H9 (cell line): ENCODE measurements around the gene STX8. TPM values are rescaled to one million over a fixed set of nuclear protein-coding genes. Genes with fewer than 3 reads are reported as not detected.

Experiments
- DNase-seq: peaks from one replicate; pipeline ENCODE4 v3.0.0-alpha.2; 2017
- H2AFZ ChIP-seq: one replicate; pipeline ENCODE4 v1.6.1; 2013; ENCODE audit warnings: mild to moderate bottlenecking, low read length, control low read depth, moderate library complexity
- H2AK5ac ChIP-seq: 2 replicates; pipeline ENCODE4 v1.6.1; 2013; ENCODE audit warnings: low read length, control low read depth, mixed read lengths; ENCODE audit not compliant: insufficient read length
- H2BK120ac ChIP-seq: one replicate; pipeline ENCODE4 v1.6.1; 2013; ENCODE audit warnings: low read depth, mild to moderate bottlenecking, low read length, control low read depth, inconsistent platforms; ENCODE audit not compliant: poor library complexity, severe bottlenecking
- H2BK12ac ChIP-seq: 2 replicates; pipeline ENCODE4 v1.6.1; 2013; ENCODE audit warnings: low read length, control low read depth, mixed read lengths, low read depth; ENCODE audit not compliant: insufficient read length
- H2BK15ac ChIP-seq: 2 replicates; pipeline ENCODE4 v1.6.1; 2013; ENCODE audit warnings: low read depth, low read length, control low read depth
- H2BK20ac ChIP-seq: one replicate; pipeline ENCODE4 v1.6.1; 2013; ENCODE audit warnings: low read depth, mild to moderate bottlenecking, low read length, control low read depth, inconsistent platforms; ENCODE audit not compliant: poor library complexity, severe bottlenecking
- H2BK5ac ChIP-seq: 2 replicates; pipeline ENCODE4 v1.6.1; 2013; ENCODE audit warnings: low read length, control low read depth, mixed read lengths; ENCODE audit not compliant: insufficient read length
- H3K14ac ChIP-seq: 2 replicates; pipeline ENCODE4 v1.6.1; 2013; ENCODE audit warnings: low read length, control low read depth; ENCODE audit not compliant: insufficient read depth
- H3K18ac ChIP-seq: 2 replicates; pipeline ENCODE4 v1.6.1; 2013; ENCODE audit warnings: low read depth, mild to moderate bottlenecking, mixed read lengths, low read length, control low read depth; ENCODE audit not compliant: insufficient read length
- H3K23ac ChIP-seq: 2 replicates; pipeline ENCODE4 v1.6.1; 2013; ENCODE audit warnings: low read length, control low read depth, mixed read lengths, low read depth; ENCODE audit not compliant: insufficient read length
- H3K23me2 ChIP-seq: 2 replicates; pipeline ENCODE4 v1.6.1; 2013; ENCODE audit warnings: low read depth, mild to moderate bottlenecking, mixed read lengths, low read length, control low read depth; ENCODE audit not compliant: insufficient read length, poor library complexity, severe bottlenecking
- H3K27ac ChIP-seq: 2 replicates; pipeline ENCODE4 v1.5.1; 2013; ENCODE audit warnings: low read length, control low read depth, mixed read lengths, low read depth; ENCODE audit not compliant: insufficient read length
- H3K27me3 ChIP-seq: 2 replicates; pipeline ENCODE4 v1.6.1; 2013; ENCODE audit warnings: low read length, control low read depth, inconsistent platforms; ENCODE audit not compliant: insufficient read depth
- H3K4ac ChIP-seq: 2 replicates; pipeline ENCODE4 v1.6.1; 2013; ENCODE audit warnings: low read depth, mild to moderate bottlenecking, control low read depth, inconsistent platforms, low read length, moderate library complexity
- H3K4me1 ChIP-seq: 2 replicates; pipeline ENCODE4 v1.6.1; 2013; ENCODE audit warnings: low read length, control low read depth, inconsistent platforms; ENCODE audit not compliant: insufficient read depth
- H3K4me2 ChIP-seq: 2 replicates; pipeline ENCODE4 v1.6.1; 2013; ENCODE audit warnings: low read length, control low read depth, mixed read lengths; ENCODE audit not compliant: insufficient read length, insufficient read depth
- H3K56ac ChIP-seq: 2 replicates; pipeline ENCODE4 v1.6.1; 2013; ENCODE audit warnings: low read depth, mild to moderate bottlenecking, mixed read lengths, low read length, control low read depth; ENCODE audit not compliant: insufficient read length
- H3K79me1 ChIP-seq: 2 replicates; pipeline ENCODE4 v1.6.1; 2013; ENCODE audit warnings: low read depth, mild to moderate bottlenecking, moderate library complexity, low read length, control low read depth, inconsistent platforms; ENCODE audit not compliant: insufficient read depth, poor library complexity, severe bottlenecking
- H3K79me2 ChIP-seq: 2 replicates; pipeline ENCODE4 v1.6.1; 2013; ENCODE audit warnings: low read length, control low read depth, inconsistent platforms; ENCODE audit not compliant: insufficient read depth
- H3K9ac ChIP-seq: 2 replicates; pipeline ENCODE4 v1.6.1; 2013; ENCODE audit warnings: low read length, control low read depth, mixed read lengths; ENCODE audit not compliant: insufficient read length; ENCODE audit errors: extremely low read depth
- H3K9me3 ChIP-seq: one replicate; pipeline ENCODE4 v1.6.1; 2013; ENCODE audit warnings: low read depth, low read length, inconsistent platforms; ENCODE audit not compliant: control insufficient read depth
- H3T11ph ChIP-seq: one replicate; pipeline ENCODE4 v1.6.1; 2013; ENCODE audit warnings: mild to moderate bottlenecking, low read length, control low read depth, inconsistent platforms
- H4K20me1 ChIP-seq: one replicate; pipeline ENCODE4 v1.6.1; 2013; ENCODE audit not compliant: control insufficient read depth, insufficient read length, insufficient read depth
- H4K5ac ChIP-seq: 2 replicates; pipeline ENCODE4 v1.6.1; 2013; ENCODE audit warnings: low read depth, mild to moderate bottlenecking, mixed read lengths, low read length, control low read depth; ENCODE audit not compliant: insufficient read length
- H4K8ac ChIP-seq: replicated peaks from 2 replicates; pipeline ENCODE4 v1.6.1; 2013; ENCODE audit warnings: low read length, control low read depth, mixed read lengths, low read depth; ENCODE audit not compliant: insufficient read length
- H4K91ac ChIP-seq: 2 replicates; pipeline ENCODE4 v1.6.1; 2013; ENCODE audit warnings: low read depth, mild to moderate bottlenecking, moderate library complexity, mixed read lengths, low read length, control low read depth; ENCODE audit not compliant: insufficient read length
- H3K27ac Mint-ChIP-seq, 3 experiments: 2 replicates in 2 of 3; 3 replicates in 1 of 3; pipeline ENCODE4 v1.8.0; 2020 to 2021; ENCODE audit warnings: mixed read lengths in 3 of 3, mild to moderate bottlenecking in 1 of 3, moderate library complexity in 1 of 3
- H3K27me3 Mint-ChIP-seq: 2 replicates; pipeline ENCODE4 v1.8.0; 2021; ENCODE audit warnings: low read depth, mild to moderate bottlenecking, moderate library complexity, mixed read lengths
- H3K36me3 Mint-ChIP-seq, 3 experiments: 2 replicates in 2 of 3; 3 replicates in 1 of 3; pipeline ENCODE4 v1.8.0; 2020 to 2021; ENCODE audit warnings: low read depth in 3 of 3, mixed read lengths in 3 of 3; ENCODE audit not compliant: insufficient read depth in 1 of 3
- H3K4me1 Mint-ChIP-seq, 2 experiments: 2 replicates each; pipeline ENCODE4 v1.8.0; 2020; ENCODE audit warnings: mixed read lengths in 2 of 2
- H3K4me3 Mint-ChIP-seq, 2 experiments: 2 replicates in 1 of 2; 3 replicates in 1 of 2; pipeline ENCODE4 v1.8.0; 2020 to 2021; ENCODE audit warnings: mild to moderate bottlenecking in 2 of 2, mixed read lengths in 2 of 2, moderate library complexity in 1 of 2
- H3K9me3 Mint-ChIP-seq, 2 experiments: 2 replicates in 1 of 2; 3 replicates in 1 of 2; pipeline ENCODE4 v1.8.0; 2020; ENCODE audit warnings: mild to moderate bottlenecking in 2 of 2, mixed read lengths in 2 of 2, moderate library complexity in 1 of 2
- CTCF ChIP-seq: fragments of 200-600 bp; sonication (generic); conservative IDR thresholded peaks from 3 replicates; pipeline ENCODE4 v1.8.0; 2021; ENCODE audit warnings: antibody characterized with exemption, mild to moderate bottlenecking
- WGBS: extraction: QIAGEN DNeasy Blood & Tissue Kit; methylation state at CpG from one replicate; pipeline ENCODE4 v1.1.7; 2013; ENCODE audit warnings: missing lambda C conversion rate, low lambda C conversion rate, mixed read lengths; ENCODE audit not compliant: insufficient read length; ENCODE audit errors: extremely low coverage; 5-methylcytosine and 5-hydroxymethylcytosine counted together
- total RNA-seq: library from RNA; stranded (reverse); gene quantifications from 2 replicates; pipeline ENCODE4 v1.2.1, GENCODE V29; 2021

STX8 gene
- total RNA-seq, 1 experiment from 2014 or later, result 55.1 TPM

- Histone ChIP-seq H2AFZ (no peak overlapping the region), H3K4me1 (no peaks in the 10 kb centered on the region; the same call in 1 of the 2 replicates), H2BK20ac (no peak overlapping the region), H3K9ac (no peak overlapping the region), H3K4me2 (no peak overlapping the region), H3K56ac (no peak overlapping the region), H3K23ac (no peak overlapping the region), H2BK12ac (no peak overlapping the region), H4K91ac (no peak overlapping the region), H2BK5ac (no peak overlapping the region), H3K27me3 (no peaks in the 10 kb centered on the region), H3K79me2 (no peaks in the 10 kb centered on the region), H3K79me1 (no peaks in the 10 kb centered on the region), H3K27ac (no peak overlapping the region), H3K4ac (no peak overlapping the region), H3K23me2 (no peaks in the 10 kb centered on the region), H2BK15ac (no peak overlapping the region), H3K9me3 (no peaks in the 10 kb centered on the region), H2AK5ac (no peak overlapping the region), H4K20me1 (peaks cover 6% of the 10 kb centered on the region), H3K14ac (no peak overlapping the region), H2BK120ac (no peak overlapping the region), H4K8ac (no peak overlapping the region), H3T11ph (no peak overlapping the region), H3K18ac (no peak overlapping the region), H4K5ac (no peak overlapping the region)
- H3K9me3 Mint-ChIP-seq, result no peaks in the 10 kb centered on the region
- no peak for DNase-seq
- no peak for TF ChIP-seq CTCF
- H3K27me3 Mint-ChIP-seq, result no peaks in the 10 kb centered on the region; the same call in 1 of the 2 replicates
- H3K4me3 Mint-ChIP-seq, result no peak overlapping the region
- peaks cover 7 to 8% of the 10 kb centered on the region in 2 experiments for H3K4me1 Mint-ChIP-seq
- no peak overlapping the region for H3K27ac Mint-ChIP-seq
- H3K36me3 Mint-ChIP-seq, result no peaks in the 10 kb centered on the region
- WGBS, result no CpG with 5 or more reads among the region's 34 CpGs
Measured at GRCh38 chr17:9226130-9226793, 349.4 kb downstream of the STX8 start.
